T47D (cell line): ENCODE measurements around the gene TM4SF18.
A peak's percentile ranks its signal among the peaks of the same experiment; 100 is the strongest.

Experiments used
- DNase-seq, 2 experiments: peaks; one replicate each; pipeline versions ENCODE4 v3.0.0 to v3.0.0-alpha.2; 2011 to 2012; ENCODE audit warnings: low read depth in 1 of 2, low spot score in 1 of 2
- JUND ChIP-seq: IDR thresholded peaks from 2 replicates; pipeline ENCODE4 v1.6.1; 2012; ENCODE audit warnings: low read depth
- in situ Hi-C: cut with HindIII; loops from 2 replicates; pipeline ENCODE4 v1.10.0; 2016; ENCODE audit warnings: low sequenced_read_pairs, low pct_unique_long_range_greater_than_20kb

Gene TM4SF18

DNA sequence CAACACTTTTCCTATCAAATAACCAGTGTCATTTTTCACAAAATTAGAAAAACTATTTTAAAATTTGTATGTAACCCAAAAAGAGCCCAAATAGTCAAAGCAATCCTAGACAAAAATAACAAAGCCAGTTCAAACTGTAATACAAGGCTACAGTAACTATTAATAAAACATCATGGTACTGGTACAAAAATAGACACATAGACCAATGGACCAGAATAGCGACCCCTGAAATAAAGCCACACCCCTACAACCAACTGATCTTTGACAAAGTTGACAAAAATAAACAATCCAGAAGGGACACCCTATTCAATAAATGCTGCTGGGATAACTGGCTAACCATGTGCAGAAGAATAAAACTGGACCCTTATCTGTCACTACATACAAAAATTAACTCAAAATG, 19.9 kb downstream of the TM4SF18 start:
- DNase-seq = no peak
- in situ Hi-C loops = no loop called here
- TF ChIP-seq JUND = no peak

GRCh38 chr3:149310796-149311534, 22.5 kb downstream of the TM4SF18 start:
- in situ Hi-C loops = no loop called here
- TF ChIP-seq JUND = no peak
- DNase-seq = no peak

DNA sequence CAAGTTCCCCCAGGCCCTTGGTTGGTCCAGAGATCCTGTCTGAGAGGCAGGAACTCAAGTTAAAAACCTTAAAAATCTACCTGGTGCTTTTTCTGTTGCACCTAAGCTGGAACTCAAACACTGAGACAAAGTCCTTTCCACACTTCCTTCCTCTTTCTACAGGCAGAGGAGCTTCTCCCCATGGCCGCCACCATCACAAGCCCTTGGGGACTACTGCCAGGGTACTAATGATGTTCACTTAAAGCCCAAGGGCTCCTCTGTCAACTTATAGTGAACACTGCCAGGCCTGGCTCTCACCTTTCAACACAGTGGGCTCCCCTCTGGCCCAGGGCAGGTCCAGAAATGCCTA, 26.0 kb downstream of the TM4SF18 start:
- in situ Hi-C loops = no loop called here
- no peak for TF ChIP-seq JUND
- no peak for DNase-seq

DNA sequence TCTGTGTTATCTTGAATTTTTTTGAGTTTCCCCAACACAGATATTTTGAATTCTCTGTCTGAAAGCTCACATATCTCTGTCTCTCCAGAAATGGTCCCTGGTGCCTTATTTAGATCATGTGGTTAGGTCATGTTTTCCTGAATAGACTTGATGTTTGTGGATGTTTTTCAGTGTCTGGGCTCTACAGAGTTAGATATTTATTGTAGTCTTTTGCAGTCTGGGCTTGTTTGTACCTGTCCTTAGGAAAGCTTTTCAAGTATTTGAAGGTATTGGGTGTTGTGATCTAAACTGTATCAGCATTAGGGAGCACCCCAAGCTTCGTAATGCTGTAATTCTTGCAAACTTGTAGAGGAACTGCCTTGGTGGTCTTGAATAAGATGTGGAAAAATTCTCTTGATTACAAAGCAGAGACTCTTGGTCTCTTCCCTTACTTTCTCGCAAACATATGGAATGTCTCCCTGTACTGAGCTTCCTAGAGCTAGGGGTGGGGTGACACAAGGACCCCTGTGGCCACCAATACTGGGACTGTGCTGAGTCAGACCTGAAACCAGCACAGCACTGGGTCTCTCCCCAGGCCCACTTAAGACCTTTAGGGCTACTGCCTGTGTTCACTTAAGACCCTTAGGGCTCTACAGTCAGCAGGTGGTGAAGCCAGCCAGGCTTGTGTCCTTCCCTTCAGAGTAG, 26.5 kb downstream of the TM4SF18 start:
- no peak for DNase-seq
- no peak for TF ChIP-seq JUND
- in situ Hi-C loops = no loop called here

DNA sequence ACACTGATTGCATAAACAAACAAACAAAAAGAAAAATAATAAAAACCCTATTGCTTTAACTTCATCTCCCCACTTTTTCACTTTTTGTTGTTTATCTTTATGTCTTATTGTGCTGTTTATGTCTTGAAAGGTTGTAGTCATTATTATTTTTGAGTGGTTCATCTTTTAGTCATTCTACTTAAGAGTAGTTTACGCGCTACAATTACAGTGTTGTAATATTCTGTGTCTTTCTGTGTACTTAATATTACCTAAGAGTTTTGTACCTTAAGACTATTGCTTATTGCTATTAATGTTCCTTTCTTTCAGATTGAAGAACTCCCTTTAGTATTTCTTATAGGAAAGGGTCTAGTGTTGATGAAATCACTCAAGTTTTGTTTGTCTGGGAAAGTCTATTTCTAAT, 28.1 kb downstream of the TM4SF18 start:
- no peak for TF ChIP-seq JUND
- in situ Hi-C loops = no loop called here
- DNase-seq = no peak

DNA sequence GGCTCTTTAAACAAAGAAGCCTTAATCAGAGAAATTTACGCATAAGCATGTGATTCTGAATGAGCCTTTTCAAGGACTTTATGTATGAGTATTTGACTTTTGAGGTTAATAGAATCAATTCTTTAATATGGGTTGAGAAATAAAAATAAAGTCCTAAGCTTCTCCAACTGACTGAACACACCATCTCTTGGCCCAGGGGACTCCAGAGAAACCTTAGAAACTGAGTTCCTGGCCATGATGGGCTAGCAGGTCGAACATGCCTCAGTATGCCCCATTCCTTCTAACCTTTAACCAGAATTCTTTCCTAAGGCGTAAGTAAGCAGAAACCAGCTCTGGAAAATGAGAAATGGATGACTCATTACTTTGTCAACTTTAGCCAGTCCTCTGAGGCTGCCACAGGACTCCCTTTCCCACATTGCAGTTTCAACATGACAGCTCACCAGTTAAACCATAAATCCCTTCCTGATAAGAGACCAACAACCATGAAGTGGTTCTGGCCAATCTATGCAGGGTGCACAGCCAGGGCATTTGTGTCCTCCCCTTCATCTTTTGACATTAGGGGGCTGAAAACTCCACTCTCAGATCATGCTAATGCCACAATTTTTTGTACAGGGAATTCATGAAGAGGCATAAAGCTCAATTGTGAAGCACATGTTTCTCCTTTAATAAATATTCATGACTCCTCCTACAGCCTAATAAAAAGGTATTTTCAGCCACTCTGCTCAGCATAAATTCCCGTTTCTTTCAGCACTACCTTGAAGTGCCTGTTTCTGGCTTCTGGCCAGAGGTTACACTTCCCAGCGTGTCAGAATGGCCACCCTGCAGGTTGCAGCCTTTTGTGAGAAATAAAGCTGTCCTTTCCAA, 33.3 kb downstream of the TM4SF18 start:
- in situ Hi-C loops = no loop called here
- DNase-seq = peak in 1 of 2 experiments; percentile 90
- peak; percentile 92 for TF ChIP-seq JUND

DNA sequence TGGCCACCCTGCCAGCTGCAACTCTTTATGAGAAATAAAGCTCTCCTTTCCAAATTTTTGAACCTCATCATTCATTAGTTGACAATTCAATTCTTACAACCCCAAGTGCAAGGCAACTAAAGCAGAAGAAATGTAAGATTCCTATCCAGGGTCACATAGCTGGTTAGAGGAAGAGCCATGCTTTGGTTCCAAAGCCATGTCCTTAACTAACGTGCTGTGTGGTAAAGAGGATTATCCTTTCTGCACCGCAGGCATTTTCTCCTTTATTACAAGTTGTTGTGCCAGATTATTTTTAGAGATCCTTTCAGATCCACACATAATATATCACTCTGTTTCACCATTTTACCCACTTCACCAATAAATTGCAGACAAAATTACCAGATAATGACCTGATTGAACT, 36.5 kb downstream of the TM4SF18 start:
- no peak for TF ChIP-seq JUND
- in situ Hi-C loops = no loop called here
- DNase-seq = no peak

DNA sequence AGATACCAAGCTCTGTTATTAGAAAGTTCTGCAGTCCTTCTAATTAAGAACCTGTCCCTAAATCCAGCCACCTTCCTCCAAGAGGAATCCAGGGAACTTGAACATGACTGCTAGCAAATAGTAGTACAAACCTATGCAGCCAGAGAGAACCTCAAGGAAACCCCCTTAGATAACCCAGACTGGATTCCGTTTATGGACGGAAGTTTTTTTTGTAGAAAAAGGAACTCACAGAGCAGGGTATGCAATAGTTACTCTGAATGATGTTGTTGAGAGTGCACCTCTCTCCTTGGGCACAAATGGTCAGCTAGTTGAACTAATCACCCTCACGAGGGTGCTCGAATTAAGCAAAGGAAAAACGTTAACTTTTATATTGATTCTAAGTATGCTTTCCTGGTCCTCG, 40.8 kb downstream of the TM4SF18 start:
- no peak for DNase-seq
- no peak for TF ChIP-seq JUND
- in situ Hi-C loops = no loop called here

GRCh38 chr3:149291178-149291577, 42.3 kb downstream of the TM4SF18 start:
- in situ Hi-C loops = no loop called here
- TF ChIP-seq JUND = no peak
- DNase-seq = peak in 1 of 2 experiments; percentile 45

DNA sequence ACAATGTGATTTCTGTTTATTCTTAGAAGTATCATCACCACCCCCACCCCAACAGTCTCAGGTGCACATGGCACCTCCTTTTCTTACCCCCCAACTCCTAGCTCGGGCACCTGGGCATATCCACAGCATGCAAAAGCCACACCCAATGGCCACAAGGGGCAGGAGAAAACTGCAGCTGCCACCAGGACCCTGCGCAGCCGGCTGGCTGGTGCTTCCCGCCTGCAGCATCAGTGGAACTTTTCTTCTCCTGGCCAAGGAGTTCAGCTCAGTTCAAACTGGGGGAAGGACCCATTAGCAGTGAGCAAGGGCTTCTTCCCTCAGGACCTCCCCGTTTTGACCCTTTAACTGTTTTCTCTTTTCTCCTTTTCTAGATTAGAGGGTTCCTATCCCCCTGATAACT, 44.8 kb downstream of the TM4SF18 start:
- no peak for DNase-seq
- in situ Hi-C loops = no loop called here
- no peak for TF ChIP-seq JUND

DNA sequence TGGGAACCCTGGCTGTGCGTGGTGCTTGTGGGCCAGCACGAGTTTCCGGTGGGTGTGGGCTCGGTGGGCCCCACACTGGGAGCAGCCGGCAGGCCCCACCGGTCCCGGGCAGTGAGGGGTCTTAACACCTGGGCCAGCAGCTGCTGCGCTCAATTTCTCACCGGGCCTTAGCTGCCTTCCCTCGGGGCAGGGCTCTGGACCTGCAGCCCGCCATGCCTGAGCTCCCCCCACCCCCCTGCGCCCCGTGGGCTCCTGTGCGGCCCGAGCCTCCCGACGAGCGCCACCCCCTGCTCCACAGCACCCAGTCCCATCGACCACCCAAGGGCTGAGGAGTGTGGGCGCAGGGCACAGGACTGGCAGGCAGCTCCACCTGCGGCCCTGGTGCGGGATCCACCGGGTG, 49.4 kb downstream of the TM4SF18 start:
- in situ Hi-C loops = no loop called here
- no peak for DNase-seq
- no peak for TF ChIP-seq JUND

- peak; percentile 55; the same call in 1 of the 2 replicates for TF ChIP-seq JUND
- in situ Hi-C loops = no loop called here
- peak in 1 of 2 experiments; percentile 27 for DNase-seq
Observed at GRCh38 chr3:149283401-149283800, 50.0 kb downstream of the TM4SF18 start.

GRCh38 chr3:149282836-149283235, 50.6 kb downstream of the TM4SF18 start:
- in situ Hi-C loops = no loop called here
- DNase-seq = peak in 1 of 2 experiments; percentile 53
- TF ChIP-seq JUND = peak; percentile 54; the same call in 1 of the 2 replicates
